ENCODE measurements around the gene CHIA.

DNA sequence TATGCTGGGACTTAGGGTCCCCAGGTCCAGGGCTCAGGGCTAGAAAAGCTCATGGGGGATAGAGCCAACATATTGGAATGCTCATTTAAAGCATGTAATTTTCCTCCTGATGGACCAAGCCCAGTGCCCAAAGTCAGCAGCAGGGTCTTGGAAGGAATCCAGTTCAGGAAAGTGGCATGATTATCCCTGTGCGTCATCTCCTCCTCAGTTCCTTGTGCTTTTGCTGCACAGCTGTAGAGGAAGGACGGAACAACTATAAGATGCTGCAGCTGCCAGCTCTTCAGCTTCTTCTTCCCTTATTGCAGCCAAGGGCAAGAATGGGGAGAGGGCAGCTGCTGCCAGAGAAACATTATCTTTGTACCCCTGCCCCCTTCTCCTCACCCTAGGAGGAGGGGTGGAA, 78.5 kb downstream of the CHIA start:
- TF ChIP-seq, protein P1, sequence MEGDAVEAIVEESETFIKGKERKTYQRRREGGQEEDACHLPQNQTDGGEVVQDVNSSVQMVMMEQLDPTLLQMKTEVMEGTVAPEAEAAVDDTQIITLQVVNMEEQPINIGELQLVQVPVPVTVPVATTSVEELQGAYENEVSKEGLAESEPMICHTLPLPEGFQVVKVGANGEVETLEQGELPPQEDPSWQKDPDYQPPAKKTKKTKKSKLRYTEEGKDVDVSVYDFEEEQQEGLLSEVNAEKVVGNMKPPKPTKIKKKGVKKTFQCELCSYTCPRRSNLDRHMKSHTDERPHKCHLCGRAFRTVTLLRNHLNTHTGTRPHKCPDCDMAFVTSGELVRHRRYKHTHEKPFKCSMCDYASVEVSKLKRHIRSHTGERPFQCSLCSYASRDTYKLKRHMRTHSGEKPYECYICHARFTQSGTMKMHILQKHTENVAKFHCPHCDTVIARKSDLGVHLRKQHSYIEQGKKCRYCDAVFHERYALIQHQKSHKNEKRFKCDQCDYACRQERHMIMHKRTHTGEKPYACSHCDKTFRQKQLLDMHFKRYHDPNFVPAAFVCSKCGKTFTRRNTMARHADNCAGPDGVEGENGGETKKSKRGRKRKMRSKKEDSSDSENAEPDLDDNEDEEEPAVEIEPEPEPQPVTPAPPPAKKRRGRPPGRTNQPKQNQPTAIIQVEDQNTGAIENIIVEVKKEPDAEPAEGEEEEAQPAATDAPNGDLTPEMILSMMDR (IDR thresholded peaks at IDR 0.05) = no peak
- no peak for TF ChIP-seq POLR2AphosphoS5 (IDR thresholded peaks at IDR 0.05)
